MM.1S (cell line): ENCODE data around the gene CDKN1B.

Source experiments
- EZH2 ChIP-seq: fragments of 300-600 bp; sonication (generic); optimal IDR thresholded peaks from 2 replicates; pipeline ENCODE3; 2017; ENCODE audit warnings: low read depth, mild to moderate bottlenecking, antibody characterized with exemption, low read length, mixed read lengths
- TF ChIP-seq, protein P1 (sequence below): fragments of 300-600 bp; sonication (generic); IDR thresholded peaks from 2 replicates; pipeline ENCODE4 v1.5.1; 2016; ENCODE audit warnings: antibody characterized with exemption, low read length, mixed read lengths

DNA sequence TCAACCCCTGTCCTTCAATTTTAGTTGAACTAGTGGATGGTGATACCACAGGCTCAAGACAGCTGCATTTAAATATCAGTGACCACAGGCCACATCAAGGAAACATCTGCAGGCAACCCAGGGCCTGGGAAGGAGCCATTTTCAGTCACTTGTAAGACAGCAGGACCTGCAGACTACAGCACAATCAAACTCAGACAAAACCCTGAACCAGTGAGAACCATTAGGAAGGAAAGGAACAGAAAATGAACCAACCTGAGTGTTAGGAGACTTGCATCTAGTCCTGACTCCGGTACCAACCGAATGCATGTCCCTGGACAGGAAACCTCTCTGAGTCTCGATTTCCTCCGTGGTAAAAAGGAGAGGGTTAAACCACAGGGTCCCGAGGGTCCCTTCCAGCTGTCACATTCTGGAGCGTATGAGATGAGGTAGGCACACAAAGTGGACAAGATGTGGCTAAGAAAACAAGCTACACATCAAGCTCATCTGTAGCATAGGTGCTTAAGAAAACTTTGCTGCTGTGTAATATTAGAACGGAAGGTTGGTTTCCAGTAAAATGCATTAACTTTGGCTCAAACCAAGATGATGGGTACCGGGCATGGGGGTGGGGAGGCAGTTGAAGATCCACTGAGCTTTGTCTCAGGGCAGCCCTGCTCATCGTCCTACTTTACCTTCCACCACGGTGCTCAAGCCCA is 1.6 kb upstream of the CDKN1B start:
- TF ChIP-seq EZH2, result no peak
- TF ChIP-seq, protein P1, sequence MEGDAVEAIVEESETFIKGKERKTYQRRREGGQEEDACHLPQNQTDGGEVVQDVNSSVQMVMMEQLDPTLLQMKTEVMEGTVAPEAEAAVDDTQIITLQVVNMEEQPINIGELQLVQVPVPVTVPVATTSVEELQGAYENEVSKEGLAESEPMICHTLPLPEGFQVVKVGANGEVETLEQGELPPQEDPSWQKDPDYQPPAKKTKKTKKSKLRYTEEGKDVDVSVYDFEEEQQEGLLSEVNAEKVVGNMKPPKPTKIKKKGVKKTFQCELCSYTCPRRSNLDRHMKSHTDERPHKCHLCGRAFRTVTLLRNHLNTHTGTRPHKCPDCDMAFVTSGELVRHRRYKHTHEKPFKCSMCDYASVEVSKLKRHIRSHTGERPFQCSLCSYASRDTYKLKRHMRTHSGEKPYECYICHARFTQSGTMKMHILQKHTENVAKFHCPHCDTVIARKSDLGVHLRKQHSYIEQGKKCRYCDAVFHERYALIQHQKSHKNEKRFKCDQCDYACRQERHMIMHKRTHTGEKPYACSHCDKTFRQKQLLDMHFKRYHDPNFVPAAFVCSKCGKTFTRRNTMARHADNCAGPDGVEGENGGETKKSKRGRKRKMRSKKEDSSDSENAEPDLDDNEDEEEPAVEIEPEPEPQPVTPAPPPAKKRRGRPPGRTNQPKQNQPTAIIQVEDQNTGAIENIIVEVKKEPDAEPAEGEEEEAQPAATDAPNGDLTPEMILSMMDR, result no peak
